Measurements from ENCODE around the gene FAM50A.

The FAM50A gene

GRCh38 chrX:154417157-154417556, 26.8 kb upstream of the FAM50A start:
- no peak for DNase-seq

- DNase-seq: no peak
These were observed 24.8 kb upstream of the FAM50A start for GRCh38 chrX:154419189-154419588.

GRCh38 chrX:154419688-154420401, 24.1 kb upstream of the FAM50A start:
- no peak for DNase-seq

GRCh38 chrX:154420402-154420756, 23.6 kb upstream of the FAM50A start:
- DNase-seq: no peak

DNA sequence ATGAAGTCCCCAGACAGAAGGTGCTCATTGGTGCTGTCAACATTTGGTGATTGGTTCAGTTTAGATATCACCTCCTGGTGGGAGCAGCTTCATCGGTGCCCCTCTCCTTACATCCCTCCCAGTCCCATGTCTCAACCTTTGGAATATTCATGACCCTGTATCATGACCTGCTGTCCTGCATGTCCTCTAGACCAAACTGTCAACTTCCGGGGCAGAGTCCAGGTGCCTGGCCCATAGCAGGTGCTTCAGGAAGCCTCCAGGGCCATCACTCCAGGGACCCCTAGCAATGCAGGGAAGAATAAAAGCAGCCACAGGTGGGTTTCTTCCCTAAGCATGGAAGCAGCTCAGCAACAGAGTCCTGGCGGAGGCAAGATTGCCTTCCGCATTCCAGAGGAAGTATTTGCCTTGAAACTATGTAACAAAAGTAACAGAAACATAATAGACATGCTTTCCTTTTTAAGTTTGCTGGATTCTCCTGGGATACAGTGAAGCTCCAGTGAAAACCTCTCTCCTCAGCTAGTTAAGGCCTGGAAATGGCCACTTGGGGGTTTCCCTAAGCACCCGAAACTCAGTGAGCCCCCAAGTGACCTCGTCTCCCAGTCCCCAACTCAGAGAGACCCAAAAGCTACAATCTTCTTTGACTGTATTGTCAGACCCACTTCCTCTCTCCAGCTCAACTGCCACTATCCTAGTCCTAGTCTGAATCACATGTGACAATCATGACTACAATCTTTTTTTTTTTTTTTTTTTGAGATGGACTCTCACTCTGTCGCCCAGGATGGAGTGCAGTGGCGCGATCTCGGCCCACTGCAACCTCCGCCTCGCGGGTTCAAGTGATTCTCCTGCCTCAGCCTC, 16.8 kb upstream of the FAM50A start:
- DNase-seq: no peak

DNA sequence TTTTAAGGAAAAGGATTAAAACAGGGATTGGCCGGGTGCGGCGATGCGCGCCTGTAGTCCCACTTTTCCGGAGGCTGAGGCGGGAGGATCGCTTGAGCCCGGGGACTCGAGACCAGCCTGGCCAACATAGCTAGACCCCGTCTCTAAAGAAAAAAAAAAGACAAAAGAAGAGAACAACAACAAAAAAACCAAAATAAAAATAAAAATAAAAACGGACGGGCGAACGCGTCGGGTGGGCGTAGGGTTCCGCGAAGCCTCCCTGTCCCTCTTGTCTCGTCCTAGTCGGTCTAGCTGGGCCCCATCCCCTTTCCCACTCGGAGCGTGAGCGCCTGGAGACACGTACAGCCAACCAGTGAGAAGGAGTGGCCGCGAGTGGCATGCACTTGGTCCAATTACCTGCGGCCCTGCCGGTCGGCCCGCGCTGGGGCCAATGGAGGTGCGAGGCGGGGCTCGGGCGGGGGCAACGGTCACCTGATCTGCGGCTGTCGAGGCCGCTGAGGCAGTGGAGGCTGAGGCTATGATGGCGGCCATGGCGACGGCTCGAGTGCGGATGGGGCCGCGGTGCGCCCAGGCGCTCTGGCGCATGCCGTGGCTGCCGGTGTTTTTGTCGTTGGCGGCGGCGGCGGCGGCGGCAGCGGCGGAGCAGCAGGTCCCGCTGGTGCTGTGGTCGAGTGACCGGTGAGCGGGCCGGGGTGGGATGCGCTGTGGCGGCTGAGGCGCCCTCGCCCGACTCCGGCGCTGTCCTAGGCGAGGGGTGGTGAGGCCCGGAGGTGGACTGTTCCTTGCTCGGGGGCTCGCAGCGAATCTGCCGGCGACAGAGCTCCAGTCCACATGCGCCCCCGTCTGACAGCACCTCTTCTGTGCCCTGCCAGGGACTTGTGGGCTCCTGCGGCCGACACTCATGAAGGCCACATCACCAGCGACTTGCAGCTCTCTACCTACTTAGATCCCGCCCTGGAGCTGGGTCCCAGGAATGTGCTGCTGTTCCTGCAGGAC, 15.5 kb upstream of the FAM50A start, which contains the start of gene ATP6AP1:
Gene ATP6AP1, plus strand, starts transcription at position 502 of the 996 bp plus-strand sequence. Its CDS starts 16 bp downstream, at position 518.
- peak; percentile 97 for DNase-seq

- DNase-seq: no peak
These were observed 14.2 kb upstream of the FAM50A start for GRCh38 chrX:154429711-154430110.

DNA sequence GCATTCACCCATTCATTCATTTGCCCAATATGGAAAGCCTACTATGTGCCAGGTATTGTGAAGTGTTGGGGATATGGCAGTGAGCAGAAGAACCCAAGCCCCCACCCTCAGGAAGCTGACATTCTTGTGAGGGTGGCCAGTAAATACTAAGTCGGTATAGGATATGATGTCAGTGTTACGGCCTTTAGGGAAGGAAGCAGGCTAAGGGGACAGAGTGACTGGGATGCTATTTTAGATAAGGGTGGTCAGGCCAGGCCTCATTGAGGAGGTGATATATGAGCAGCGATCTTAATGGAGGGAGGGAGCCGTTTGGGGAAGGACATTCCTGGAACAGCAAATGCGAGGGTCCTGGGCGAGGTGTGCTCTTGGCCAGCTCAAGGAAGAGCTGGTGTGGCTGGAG, 13.5 kb upstream of the FAM50A start:
- DNase-seq: no peak

GRCh38 chrX:154430916-154431315, 13.0 kb upstream of the FAM50A start:
- DNase-seq: no peak

DNA sequence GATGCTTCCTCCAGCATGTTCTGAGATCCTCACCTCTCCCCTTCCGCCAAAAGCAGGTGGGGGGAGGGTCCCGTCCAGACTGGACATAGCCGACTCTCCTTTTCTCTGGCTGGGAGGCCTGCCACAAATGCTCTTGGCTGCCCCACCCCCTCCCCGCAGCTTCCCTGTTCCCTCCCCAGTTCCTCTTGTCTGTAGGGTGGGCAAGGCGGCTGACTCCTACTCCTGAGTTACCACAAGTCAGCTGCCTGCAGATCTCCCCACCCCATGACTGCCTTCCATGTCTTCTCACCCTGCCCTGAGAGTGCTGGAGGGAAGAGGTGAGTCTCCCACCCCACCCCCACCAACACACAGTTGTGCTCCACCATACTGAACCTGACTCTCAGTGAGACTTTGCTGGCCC, 12.6 kb upstream of the FAM50A start:
- no peak for DNase-seq

GRCh38 chrX:154432210-154432609, 11.7 kb upstream of the FAM50A start:
- no peak for DNase-seq

GRCh38 chrX:154433605-154434004, 10.3 kb upstream of the FAM50A start:
- no peak for DNase-seq

DNA sequence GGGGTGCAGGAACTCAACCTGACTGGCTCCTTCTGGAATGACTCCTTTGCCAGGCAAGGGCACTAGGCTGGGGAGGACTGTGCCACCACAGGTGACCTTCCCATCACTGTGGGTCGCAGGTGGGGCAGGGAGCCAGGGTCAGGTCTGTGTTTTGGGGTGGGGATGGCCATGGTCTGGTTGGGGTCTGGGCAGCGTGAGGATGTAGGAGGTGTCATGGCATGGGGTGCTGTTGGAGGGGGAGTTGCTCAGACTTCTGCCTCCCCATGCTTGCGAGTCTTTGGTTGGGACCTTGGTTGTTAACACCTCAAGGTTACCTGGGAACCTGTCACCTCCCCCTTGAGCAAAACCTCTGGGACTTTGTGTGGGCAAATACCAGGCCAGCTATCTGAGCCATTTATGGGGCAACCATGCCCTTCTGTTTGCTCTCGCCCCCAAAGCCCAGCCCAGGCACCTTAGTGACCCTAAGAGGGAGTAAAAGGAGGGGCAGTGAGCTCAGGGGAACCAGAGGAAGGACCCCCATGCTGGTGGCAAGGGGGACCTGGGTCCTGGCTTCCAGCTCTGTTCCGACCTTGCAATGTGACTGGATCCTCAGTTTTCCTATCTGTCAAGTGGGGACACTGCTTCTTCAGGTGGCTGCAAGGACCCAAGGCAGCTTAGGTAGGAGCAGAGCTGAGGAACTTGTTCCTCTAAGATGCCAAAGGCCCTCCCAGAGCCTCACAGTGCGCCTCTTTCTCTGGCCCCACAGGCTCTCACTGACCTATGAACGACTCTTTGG, 9.4 kb upstream of the FAM50A start:
- DNase-seq: no peak

GRCh38 chrX:154435171-154435733, 8.7 kb upstream of the FAM50A start:
- no peak for DNase-seq

GRCh38 chrX:154436374-154436982, 7.5 kb upstream of the FAM50A start:
- peak; percentile 29 for DNase-seq

- DNase-seq: peak; percentile 53
These were observed 6.8 kb upstream of the FAM50A start, which contains the start of gene GDI1 for GRCh38 chrX:154436983-154437752. GDI1 (plus strand) TSS chrX:154437154; CDS start chrX:154437255, 101 bp downstream.

DNA sequence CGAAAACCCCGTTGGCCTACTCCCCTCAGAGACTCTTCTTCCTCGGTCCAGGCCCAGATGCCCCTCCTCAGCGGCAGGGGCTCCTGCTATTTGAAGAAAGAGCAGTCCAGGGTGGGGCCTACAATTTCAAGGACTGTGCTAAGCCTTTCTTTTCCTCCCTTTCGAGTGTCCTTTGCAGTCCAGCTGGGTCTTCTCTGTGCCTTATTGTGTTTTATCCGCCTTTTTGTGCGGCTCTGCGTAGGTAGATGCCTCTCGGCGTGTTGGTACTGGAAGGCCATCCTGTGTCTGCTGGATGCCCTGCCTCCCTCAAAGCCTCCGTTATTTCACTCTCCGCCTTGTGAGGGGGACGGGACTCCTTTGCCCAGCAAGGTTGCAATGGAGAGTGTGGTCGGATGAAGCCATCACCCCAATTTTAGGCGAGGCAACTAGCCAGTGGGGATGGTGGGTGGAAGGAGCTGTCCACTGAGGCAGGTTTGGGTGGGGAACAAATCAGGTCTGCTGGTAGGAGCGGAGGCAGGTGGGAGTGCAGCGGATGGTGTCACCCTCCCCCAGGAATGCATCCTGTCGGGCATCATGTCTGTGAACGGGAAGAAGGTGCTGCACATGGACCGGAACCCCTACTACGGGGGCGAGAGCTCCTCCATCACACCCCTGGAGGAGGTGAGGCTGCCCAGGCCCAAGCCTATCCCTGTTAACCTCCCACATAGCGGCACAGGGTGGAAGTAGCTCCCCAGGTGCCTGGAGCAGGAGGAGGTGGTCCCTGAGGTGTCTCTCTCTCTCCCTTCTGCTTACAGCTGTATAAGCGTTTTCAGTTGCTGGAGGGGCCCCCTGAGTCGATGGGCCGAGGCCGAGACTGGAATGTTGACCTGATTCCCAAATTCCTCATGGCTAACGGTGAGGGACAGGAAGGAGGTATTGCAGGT, 5.7 kb upstream of the FAM50A start:
- no peak for DNase-seq

GRCh38 chrX:154439841-154440240, 4.1 kb upstream of the FAM50A start:
- no peak for DNase-seq
